H1 (cell line): Measurements from ENCODE around the gene STAT2. TPM values are rescaled to one million over a fixed set of nuclear protein-coding genes. Genes with fewer than 3 reads are reported as not detected.

ENCODE experiments used
- CTCF ChIA-PET: fragments of 300-600 bp; sonication (Branson Sonifier 250); formaldehyde crosslinking; loops from one replicate; lab custom pipeline; 2021; ENCODE audit not compliant: partially characterized antibody; lab: Charles Lee
- POLR2A ChIA-PET: fragments of 300-600 bp; sonication (Branson Sonifier 250); formaldehyde crosslinking; loops from one replicate; lab custom pipeline; 2021; ENCODE audit warnings: inconsistent platforms; ENCODE audit not compliant: partially characterized antibody; lab: Charles Lee
- DNase-seq, 2 experiments: peaks; one replicate each; pipeline versions ENCODE4 v3.0.0 to v3.0.0-alpha.2; 2010 to 2022; ENCODE audit warnings: low spot score in 2 of 2, low read depth in 1 of 2, mixed read lengths in 1 of 2
- FAIRE-seq: peaks from 2 replicates; lab custom pipeline; 2011; peaks lifted over from hg19 to GRCh38; lab: Jason Lieb, UNC
- H2AFZ ChIP-seq: 2 replicates; pipeline ENCODE4 v1.8.1; 2012; ENCODE audit warnings: low read length, inconsistent platforms
- H2AK5ac ChIP-seq: 2 replicates; pipeline ENCODE4 v1.6.1; 2013; ENCODE audit warnings: low read depth, low read length
- H2BK120ac ChIP-seq: replicated peaks from 2 replicates; pipeline ENCODE3; 2013; ENCODE audit warnings: low read depth, low read length, inconsistent platforms
- H2BK12ac ChIP-seq: 2 replicates; pipeline ENCODE4 v1.6.1; 2013; ENCODE audit warnings: low read depth, low read length
- H2BK15ac ChIP-seq: 2 replicates; pipeline ENCODE4 v1.6.1; 2013; ENCODE audit warnings: low read length
- H2BK20ac ChIP-seq: 2 replicates; pipeline ENCODE4 v1.6.1; 2013; ENCODE audit warnings: low read length
- H2BK5ac ChIP-seq: 2 replicates; pipeline ENCODE4 v1.6.1; 2013; ENCODE audit warnings: low read depth, low read length
- H3K14ac ChIP-seq: 2 replicates; pipeline ENCODE4 v1.6.1; 2013; ENCODE audit warnings: inconsistent platforms; ENCODE audit not compliant: insufficient read length
- H3K18ac ChIP-seq: 2 replicates; pipeline ENCODE4 v1.6.1; 2013; ENCODE audit warnings: low read length; ENCODE audit errors: extremely low read depth
- H3K23ac ChIP-seq: 2 replicates; pipeline ENCODE4 v1.6.1; 2013; ENCODE audit warnings: inconsistent platforms; ENCODE audit not compliant: insufficient read length
- H3K23me2 ChIP-seq: 2 replicates; pipeline ENCODE4 v1.6.1; 2013; ENCODE audit warnings: low read depth, low read length
- H3K27ac ChIP-seq: 2 replicates; pipeline ENCODE4 v1.6.1; 2011; ENCODE audit warnings: low read depth, low read length, inconsistent platforms
- H3K27me3 ChIP-seq, 4 experiments: replicated peaks in 1 of 4; 1 replicate in 1 of 4; 2 replicates in 3 of 4; pipeline versions ENCODE4 v1.6.1 to v1.8.1; 2011 to 2013; ENCODE audit warnings: low read length in 3 of 4, mild to moderate bottlenecking in 3 of 4, inconsistent platforms in 2 of 4, mixed read lengths in 2 of 4, moderate library complexity in 1 of 4; ENCODE audit not compliant: control insufficient read depth in 3 of 4, insufficient read depth in 3 of 4; ENCODE audit errors: extremely low read depth in 1 of 4
- H3K36me3 ChIP-seq, 4 experiments: 2 replicates each; pipeline versions ENCODE4 v1.6.1 to v1.8.1; 2011 to 2013; ENCODE audit warnings: mild to moderate bottlenecking in 4 of 4, low read length in 3 of 4, moderate library complexity in 2 of 4, control low read depth in 1 of 4, inconsistent platforms in 1 of 4; ENCODE audit not compliant: insufficient read depth in 4 of 4, control insufficient read depth in 2 of 4
- H3K4ac ChIP-seq: replicated peaks from 2 replicates; pipeline ENCODE3; 2013; ENCODE audit warnings: low read length, low read depth, mixed read lengths, inconsistent platforms; ENCODE audit not compliant: insufficient read length
- H3K4me1 ChIP-seq, 4 experiments: replicated peaks in 1 of 4; 1 replicate in 1 of 4; 2 replicates in 3 of 4; pipeline versions ENCODE4 v1.6.1 to v1.8.1; 2011 to 2013; ENCODE audit warnings: low read length in 3 of 4, inconsistent platforms in 2 of 4, mixed read lengths in 1 of 4; ENCODE audit not compliant: insufficient read depth in 4 of 4, control insufficient read depth in 3 of 4
- H3K4me2 ChIP-seq, 2 experiments: 2 replicates each; pipeline versions ENCODE4 v1.6.1 to v1.8.1; 2011 to 2013; ENCODE audit warnings: low read depth in 2 of 2, low read length in 2 of 2, control low read depth in 1 of 2, inconsistent platforms in 1 of 2, mild to moderate bottlenecking in 1 of 2; ENCODE audit not compliant: insufficient read depth in 1 of 2
- H3K4me3 ChIP-seq, 4 experiments: fragments of 200-600, 300-600 bp in 1 of 4; sonication (generic), shearing (Covaris generic), sonication (Bioruptor Twin) in 1 of 4; 2 replicates each; pipeline versions ENCODE4 v1.5.1 to v1.8.1; 2011 to 2016; ENCODE audit warnings: low read length in 4 of 4, low read depth in 3 of 4, control low read depth in 2 of 4, inconsistent platforms in 2 of 4, mild to moderate bottlenecking in 2 of 4, mixed read lengths in 1 of 4, moderate library complexity in 1 of 4; ENCODE audit not compliant: insufficient read depth in 2 of 4; ENCODE audit errors: extremely low read depth in 1 of 4
- H3K56ac ChIP-seq: replicated peaks from 2 replicates; pipeline ENCODE3; 2013; ENCODE audit warnings: low read depth, mild to moderate bottlenecking, mixed read lengths, low read length, inconsistent platforms; ENCODE audit not compliant: insufficient read length
- H3K79me1 ChIP-seq: 2 replicates; pipeline ENCODE4 v1.6.1; 2013; ENCODE audit warnings: low read depth, low read length, control low read depth
- H3K79me2 ChIP-seq, 2 experiments: 2 replicates each; pipeline versions ENCODE4 v1.6.1 to v1.8.1; 2012 to 2013; ENCODE audit warnings: low read length in 2 of 2, mild to moderate bottlenecking in 2 of 2, inconsistent platforms in 1 of 2; ENCODE audit not compliant: insufficient read depth in 2 of 2, control insufficient read depth in 1 of 2
- H3K9ac ChIP-seq, 4 experiments: replicated peaks in 1 of 4; 1 replicate in 1 of 4; 2 replicates in 3 of 4; pipeline versions ENCODE4 v1.6.1 to v1.8.1; 2011 to 2013; ENCODE audit warnings: low read depth in 3 of 4, low read length in 3 of 4, control low read depth in 2 of 4, mild to moderate bottlenecking in 2 of 4, moderate library complexity in 2 of 4, inconsistent platforms in 1 of 4; ENCODE audit errors: extremely low read depth in 1 of 4
- H3K9me3 ChIP-seq, 2 experiments: 2 replicates each; pipeline versions ENCODE4 v1.6.1 to v1.8.1; 2012 to 2013; ENCODE audit warnings: mild to moderate bottlenecking in 2 of 2, moderate library complexity in 2 of 2, control low read depth in 1 of 2, inconsistent platforms in 1 of 2, low read depth in 1 of 2, low read length in 1 of 2, mixed read lengths in 1 of 2; ENCODE audit not compliant: insufficient read depth in 2 of 2
- H4K20me1 ChIP-seq, 2 experiments: replicated peaks in 1 of 2; 2 replicates each; pipeline versions ENCODE3 to v1.8.1; 2011 to 2013; ENCODE audit warnings: inconsistent platforms in 2 of 2, low read length in 2 of 2, mild to moderate bottlenecking in 1 of 2; ENCODE audit not compliant: insufficient read depth in 2 of 2, control insufficient read depth in 1 of 2
- H4K5ac ChIP-seq: 2 replicates; pipeline ENCODE4 v1.6.1; 2013; ENCODE audit warnings: low read length, low read depth, mixed read lengths, inconsistent platforms; ENCODE audit not compliant: insufficient read length
- H4K8ac ChIP-seq: 2 replicates; pipeline ENCODE4 v1.8.0; 2013; ENCODE audit warnings: mild to moderate bottlenecking, moderate library complexity, low read length, inconsistent platforms; ENCODE audit not compliant: insufficient read depth; ENCODE audit errors: extremely low read depth
- H4K91ac ChIP-seq: replicated peaks from 2 replicates; pipeline ENCODE3; 2013; ENCODE audit warnings: low read length, mixed read lengths, inconsistent platforms; ENCODE audit not compliant: insufficient read length
- ATF2 ChIP-seq: IDR thresholded peaks from 2 replicates; pipeline ENCODE4 v1.6.1; 2012; ENCODE audit warnings: low read length, inconsistent platforms
- GABPA ChIP-seq: IDR thresholded peaks from 2 replicates; pipeline ENCODE4 v1.6.1; 2011; ENCODE audit warnings: mild to moderate bottlenecking, low read length, moderate library complexity, borderline replicate concordance; ENCODE audit not compliant: insufficient read depth
- WGBS, 2 experiments: shearing (Covaris generic) in 1 of 2; methylation state at CpG; one replicate each; pipeline versions ENCODE4 v1.1.6 to v1.1.7; 2013 to 2015; ENCODE audit warnings: low lambda C conversion rate in 2 of 2, mixed read lengths in 2 of 2, inconsistent platforms in 1 of 2, low coverage in 1 of 2, missing lambda C conversion rate in 1 of 2; ENCODE audit not compliant: insufficient replicate concordance in 2 of 2, insufficient coverage in 1 of 2, insufficient read length in 1 of 2; ENCODE audit errors: extremely low coverage in 1 of 2, missing lambda C conversion rate in 1 of 2; 5-methylcytosine and 5-hydroxymethylcytosine counted together
- polyA plus RNA-seq, 7 experiments: library from polyadenylated mRNA; depleted of rRNA in 3 of 7; stranded (reverse) in 5 of 7; unstranded in 2 of 7; fragments of >200 nt in 5 of 7; fragments of 200-250 nt in 2 of 7; gene quantifications; 1 replicate in 5 of 7; 2 replicates in 1 of 7; 4 replicates in 1 of 7; pipeline versions ENCODE4 v1.2.1 to v1.2.3, GENCODE V29; 2011 to 2013; ENCODE audit warnings: missing spikeins in 2 of 7, mixed read lengths in 2 of 7
- total RNA-seq: library from RNA; stranded (reverse); fragmentation: NEBNext Ultra II Directional; extraction: Animal tissue kit (Norgen Biotek cat#: 25700); gene quantifications from 2 replicates; pipeline ENCODE4 v1.2.1, GENCODE V29; 2021

Gene STAT2
- total and polyA plus RNA-seq, 2 of the 8 experiments (the other 6 are each of a cell fraction or from before 2014, with no cell fraction given): 37.1 to 44.7 TPM

DNA sequence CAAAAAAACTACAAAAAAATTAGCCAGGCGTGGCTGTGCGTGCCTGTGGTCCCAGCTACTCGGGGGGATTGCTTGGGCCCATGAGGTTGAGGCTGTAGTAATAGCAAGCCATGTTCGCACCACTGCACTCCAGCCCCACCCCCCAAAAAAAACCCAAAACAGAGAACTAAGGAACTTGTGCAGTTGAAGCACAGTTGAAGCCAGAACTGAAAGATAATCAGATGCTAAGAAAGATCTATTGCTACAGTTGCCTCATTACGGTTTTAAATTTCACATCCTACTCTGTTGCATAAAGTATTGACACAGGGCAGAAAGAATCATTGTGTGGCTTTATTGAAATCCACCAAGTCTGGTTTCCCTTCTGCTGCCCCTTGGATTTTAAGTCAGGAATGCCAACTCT is 63.6 kb downstream of the STAT2 start:
- H3K4me2 ChIP-seq: no peak overlapping the region
- no peak overlapping the region for H2BK120ac ChIP-seq
- no peak overlapping the region for H3K9ac ChIP-seq
- no peaks in the 10 kb centered on the region for H3K27me3 ChIP-seq
- no peak overlapping the region for H3K4me3 ChIP-seq
- H4K20me1 ChIP-seq: peaks cover 0 to 7% of the 10 kb centered on the region in 2 experiments
- H3K23ac ChIP-seq: no peak overlapping the region
- H4K5ac ChIP-seq: no peak overlapping the region
- H2AFZ ChIP-seq: no peak overlapping the region
- H3K14ac ChIP-seq: no peak overlapping the region
- no peak overlapping the region for H2BK12ac ChIP-seq
- H2BK15ac ChIP-seq: no peak overlapping the region
- no peaks in the 10 kb centered on the region for H3K79me1 ChIP-seq
- peaks cover 12 to 58% of the 10 kb centered on the region in 2 experiments for H3K79me2 ChIP-seq
- H3K4ac ChIP-seq: no peak overlapping the region
- WGBS, 2 experiments: 95% methylated on average over 5 of the region's 5 CpGs; no CpG with 5 or more reads in 1 of the 2 experiments
- no peak overlapping the region for H3K56ac ChIP-seq
- H3K18ac ChIP-seq: no peak overlapping the region
- peaks cover 0 to 9% (median 2%) of the 10 kb centered on the region in 4 experiments; a peak in 4 of 7 replicates for H3K4me1 ChIP-seq
- ChIA-PET POLR2A (no interaction called here), CTCF (interaction anchor here (0.6 kb wide), 1 partner anchor 123 kb away, joined by 3 read pairs; no protein-coding TSS in a partner anchor)
- no peak overlapping the region for H3K27ac ChIP-seq
- peaks cover 2 to 16% (median 4%) of the 10 kb centered on the region in 4 experiments; a peak in 6 of 8 replicates for H3K36me3 ChIP-seq
- H2BK5ac ChIP-seq: no peak overlapping the region
- no peak overlapping the region for H4K91ac ChIP-seq
- DNase-seq (no peak), FAIRE-seq (no peak)
- no peak overlapping the region for H2BK20ac ChIP-seq
- no peak overlapping the region for H4K8ac ChIP-seq
- no peak overlapping the region for H2AK5ac ChIP-seq
- no peak for TF ChIP-seq GABPA
- TF ChIP-seq ATF2: no peak
- TF ChIP-seq, all 59 proteins: peak for 0
- Histone ChIP-seq H3K23me2 (peaks cover 3% of the 10 kb centered on the region; the same call in 1 of the 2 replicates), H3K9me3 (no peaks in the 10 kb centered on the region)
